IPS-18c (cell line): ENCODE measurements around the gene HS3ST4.

Experiments
- H3K4me3 ChIP-seq: 2 replicates; pipeline ENCODE4 v1.7.0; 2013; ENCODE audit warnings: low read depth, mild to moderate bottlenecking, low read length, moderate library complexity; ENCODE audit not compliant: insufficient read depth
- H3K9me3 ChIP-seq: one replicate; pipeline ENCODE4 v1.6.1; 2013; ENCODE audit warnings: mild to moderate bottlenecking, low read length, moderate library complexity; ENCODE audit not compliant: control insufficient read depth, insufficient read depth

The HS3ST4 gene

DNA sequence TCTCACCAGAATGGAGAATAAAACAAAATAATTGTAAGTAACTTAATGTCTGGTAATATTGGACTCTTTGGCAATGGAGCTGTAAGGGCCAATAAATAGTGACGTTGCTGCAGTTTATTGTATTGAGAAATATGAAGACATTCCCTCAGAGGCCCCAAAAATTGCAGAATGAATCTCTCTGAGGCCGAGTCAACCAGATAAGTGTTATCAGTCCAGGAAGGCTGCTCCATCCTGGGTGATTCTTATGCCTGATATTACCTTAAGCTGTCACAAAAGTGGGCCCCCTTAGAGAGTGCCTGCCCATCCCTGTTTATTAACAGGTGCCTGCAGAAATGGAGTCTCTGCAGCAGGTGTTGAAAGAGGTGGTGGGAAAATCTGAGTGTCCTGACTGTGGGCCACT, 219.2 kb downstream of the HS3ST4 start:
- no peaks in the 10 kb centered on the region for H3K9me3 ChIP-seq
- no peak overlapping the region for H3K4me3 ChIP-seq

DNA sequence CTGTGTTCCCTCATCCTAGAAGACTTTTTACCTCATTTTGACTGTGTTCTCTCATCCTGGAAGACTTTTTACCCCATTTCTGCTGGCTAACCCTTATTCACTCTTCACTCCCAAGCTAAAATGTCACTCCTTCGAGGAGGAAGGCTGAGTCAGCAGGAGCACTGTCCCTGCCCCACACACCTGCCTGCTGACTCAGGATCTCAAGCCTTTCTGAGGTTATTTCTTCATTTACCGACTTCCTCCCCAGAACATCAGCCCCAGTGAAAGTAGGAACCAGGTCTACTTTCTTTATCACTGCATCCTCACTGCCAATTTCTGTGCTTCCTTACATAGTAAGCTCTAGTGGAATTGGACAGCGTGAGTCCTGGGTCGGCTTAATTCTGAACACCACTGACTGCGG, 220.6 kb downstream of the HS3ST4 start:
- H3K9me3 ChIP-seq, result no peaks in the 10 kb centered on the region
- no peak overlapping the region for H3K4me3 ChIP-seq

DNA sequence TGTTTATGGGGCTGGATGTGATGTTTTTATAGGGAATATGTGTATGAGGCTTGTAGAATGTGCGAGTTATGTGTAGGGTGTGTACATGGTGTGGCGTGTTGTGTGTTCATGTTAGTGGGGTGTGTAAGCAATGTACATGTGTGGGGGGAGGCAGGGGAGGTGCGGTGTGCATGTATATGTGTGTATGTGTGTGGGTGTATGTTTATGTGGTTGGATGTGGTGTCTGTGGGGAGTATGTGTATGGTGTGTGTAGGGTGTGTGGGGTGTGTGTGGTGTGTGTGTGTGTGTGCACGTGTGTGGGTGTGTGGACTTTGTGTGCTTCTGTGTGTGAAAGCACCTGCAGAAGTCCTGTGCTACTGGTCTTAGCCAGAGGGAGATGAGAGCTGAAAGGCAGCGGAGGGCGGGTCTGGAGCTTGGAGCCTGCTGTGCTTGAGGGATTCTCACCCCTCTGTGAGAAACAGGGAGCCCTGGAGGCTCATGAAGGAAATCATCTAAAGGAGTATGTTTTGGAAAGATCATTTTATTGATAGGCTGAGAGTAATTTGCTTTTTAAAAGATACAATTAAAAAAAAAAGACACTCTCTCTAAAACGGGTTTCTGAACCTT, 222.7 kb downstream of the HS3ST4 start:
- Histone ChIP-seq H3K9me3 (no peaks in the 10 kb centered on the region), H3K4me3 (no peak overlapping the region)

DNA sequence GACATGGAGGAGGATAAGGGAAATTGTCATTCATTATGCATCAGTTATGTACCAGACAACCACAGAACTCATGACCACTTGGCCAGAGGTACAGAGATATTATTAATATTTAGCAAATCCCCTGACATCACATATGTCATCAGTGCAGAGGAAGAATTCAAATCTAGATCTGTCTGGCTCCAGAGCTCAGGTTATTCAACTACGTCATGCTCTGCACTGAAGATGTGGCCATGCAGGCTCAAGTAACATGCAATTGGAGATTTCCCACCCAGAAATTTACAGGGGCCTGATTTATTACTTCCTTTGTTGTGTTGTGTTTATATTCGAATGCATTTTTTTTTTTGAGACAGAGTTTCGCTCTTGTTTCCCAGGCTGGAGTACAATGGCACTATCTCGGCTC, 224.3 kb downstream of the HS3ST4 start:
- no peaks in the 10 kb centered on the region for H3K9me3 ChIP-seq

DNA sequence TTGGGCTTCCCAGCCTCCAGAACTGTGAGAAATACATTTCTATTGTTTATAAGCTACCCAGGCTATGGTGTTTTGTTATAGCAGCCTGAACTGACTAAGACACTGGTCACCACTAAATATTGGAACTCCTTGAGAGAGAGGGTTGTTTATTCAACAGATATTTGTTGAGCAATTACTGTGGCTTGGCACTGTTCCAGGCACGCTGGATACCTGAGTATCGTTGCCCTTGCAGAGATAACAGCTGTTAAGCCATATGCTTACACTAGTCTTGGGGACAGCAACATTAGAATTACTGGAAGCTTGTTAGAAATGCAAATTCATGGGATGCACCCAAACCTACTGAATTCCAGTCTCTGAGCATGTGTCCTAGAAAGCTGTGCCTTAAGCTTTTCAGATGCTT, 230.7 kb downstream of the HS3ST4 start:
- Histone ChIP-seq H3K4me3 (no peak overlapping the region), H3K9me3 (no peaks in the 10 kb centered on the region)

More for the DNA sequence above, 224.3 kb downstream of the HS3ST4 start:
- H3K4me3 ChIP-seq, result no peak overlapping the region

DNA sequence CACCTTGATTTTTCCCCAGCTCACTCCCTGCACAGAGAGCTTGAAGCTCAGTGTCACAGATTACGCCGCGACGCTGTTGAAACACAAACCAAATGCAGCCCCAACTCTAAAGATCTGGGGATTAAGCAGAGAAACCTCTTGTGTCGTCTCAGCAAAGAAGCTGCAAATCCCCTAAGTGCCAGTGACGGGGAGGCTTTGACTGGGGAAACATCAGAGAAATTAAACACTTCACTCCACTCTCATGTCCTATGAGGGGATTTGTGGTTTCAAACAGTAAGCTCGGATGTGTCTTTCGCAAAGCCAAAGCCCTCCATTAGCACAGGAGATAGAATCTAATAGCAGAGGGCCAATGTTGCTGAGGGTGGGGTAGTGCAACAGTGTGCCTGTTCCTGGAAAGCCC, 233.7 kb downstream of the HS3ST4 start:
- H3K4me3 ChIP-seq, result no peak overlapping the region
- H3K9me3 ChIP-seq, result no peaks in the 10 kb centered on the region

DNA sequence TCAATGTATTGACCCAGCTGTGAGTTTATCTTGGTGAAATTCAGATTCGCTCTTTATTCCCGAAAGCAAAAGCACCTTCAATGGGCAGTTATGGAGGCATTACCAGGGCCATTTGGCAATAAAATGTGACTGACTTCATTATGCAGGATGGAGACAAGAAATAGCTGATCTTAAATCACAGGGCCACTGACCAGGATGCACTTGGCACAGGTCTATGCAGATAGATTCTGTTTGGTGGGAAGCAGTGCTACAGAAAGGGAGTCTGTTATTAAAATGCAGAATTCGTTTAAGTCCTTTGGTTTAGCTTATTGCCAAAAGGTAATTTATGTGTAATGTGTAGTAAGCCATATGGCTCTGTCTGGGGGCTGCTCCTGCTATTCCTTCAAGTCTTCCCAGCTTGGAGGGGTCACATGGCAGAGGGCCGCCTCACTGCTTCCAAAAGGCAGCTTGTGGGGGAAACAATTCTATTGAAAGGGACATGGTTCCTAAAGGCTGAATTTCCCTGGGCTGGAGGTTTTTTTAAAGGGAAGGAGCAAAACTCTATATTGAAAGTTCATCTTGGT, 239.8 kb downstream of the HS3ST4 start:
- no peaks in the 10 kb centered on the region for H3K9me3 ChIP-seq
- H3K4me3 ChIP-seq, result no peak overlapping the region

DNA sequence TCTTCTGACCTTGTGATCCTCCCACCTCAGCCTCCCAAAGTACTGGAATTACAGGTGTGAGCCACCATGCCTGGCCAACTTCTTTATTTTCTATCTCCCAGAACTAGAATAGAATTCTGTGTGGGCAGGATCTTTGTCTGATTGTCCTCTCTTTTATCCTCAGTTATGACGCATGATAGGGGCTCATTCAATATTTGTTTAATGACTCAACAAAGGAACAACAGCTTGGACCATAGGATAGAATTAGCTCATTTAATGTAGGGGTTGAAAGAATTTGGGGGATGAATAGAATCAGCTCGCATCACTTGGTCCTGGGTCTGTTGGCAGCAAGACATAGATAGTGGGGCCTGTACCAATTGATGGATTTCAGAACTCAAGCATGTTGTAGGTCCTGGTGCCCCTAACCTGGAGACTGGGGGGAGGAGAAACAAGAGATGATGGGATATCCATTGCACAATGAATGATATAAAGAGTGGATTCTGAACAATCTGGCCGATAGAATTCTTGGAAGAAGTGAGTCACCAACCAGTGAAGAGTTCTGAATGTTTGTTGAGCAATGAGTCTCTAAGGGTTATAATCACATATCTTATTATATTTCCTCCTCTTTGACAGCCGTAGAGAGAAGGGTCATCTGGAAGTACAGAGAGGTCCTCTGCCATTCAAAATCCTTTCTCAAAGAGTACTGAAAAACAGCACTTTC, 250.2 kb downstream of the HS3ST4 start:
- Histone ChIP-seq H3K4me3 (no peak overlapping the region), H3K9me3 (no peaks in the 10 kb centered on the region)

DNA sequence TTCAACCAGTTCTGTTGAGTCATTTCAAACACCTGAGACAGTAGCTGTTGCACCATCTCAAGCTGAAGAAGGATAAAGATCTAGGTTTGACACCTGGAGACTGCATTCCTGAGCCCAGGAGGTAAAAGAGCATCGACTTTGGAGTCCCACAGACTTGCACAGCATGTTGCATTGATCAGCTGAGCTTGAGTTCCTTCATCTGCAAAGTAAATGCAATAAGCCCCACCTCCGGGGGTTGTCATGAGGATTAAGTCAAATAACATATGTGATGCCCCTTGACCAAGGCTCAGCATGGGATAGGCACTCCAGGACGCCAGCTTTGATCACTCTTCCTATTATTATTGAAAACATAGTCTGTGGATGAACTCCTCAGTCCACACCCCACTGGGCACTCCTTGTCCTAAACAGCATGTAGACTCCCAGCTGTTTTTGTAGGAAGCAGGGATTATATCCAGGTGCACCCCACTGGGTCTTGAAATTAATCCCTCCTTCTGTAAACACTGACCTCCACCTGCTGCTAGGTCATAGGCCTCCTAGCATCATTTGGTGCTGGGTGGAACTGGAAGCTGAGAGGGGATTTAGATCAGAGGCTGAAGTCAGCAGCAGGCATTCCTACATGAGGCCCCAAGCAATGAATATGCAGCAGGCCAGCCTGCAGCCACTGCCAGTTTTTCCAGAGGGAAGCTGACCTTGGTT, 259.0 kb downstream of the HS3ST4 start:
- Histone ChIP-seq H3K9me3 (no peaks in the 10 kb centered on the region), H3K4me3 (no peak overlapping the region)

DNA sequence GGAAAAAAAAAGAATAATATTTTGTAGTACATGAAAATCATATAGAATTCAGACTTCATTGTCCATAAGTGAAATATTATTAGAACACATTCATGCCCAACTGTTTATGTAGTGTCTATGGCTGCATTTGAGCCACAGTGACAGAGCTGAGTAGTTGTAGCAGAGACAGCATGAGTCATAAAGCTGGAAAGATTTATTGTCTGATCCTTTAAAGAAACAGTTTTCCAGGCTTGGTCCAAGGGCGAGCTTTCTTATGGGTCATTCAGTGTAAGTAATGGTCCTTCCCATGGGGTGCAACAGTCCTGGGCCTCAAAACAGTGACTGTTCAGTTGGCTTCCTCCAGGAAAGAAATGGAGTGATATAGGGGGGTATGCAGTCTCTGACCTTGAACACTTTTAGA, 260.2 kb downstream of the HS3ST4 start:
- Histone ChIP-seq H3K4me3 (no peak overlapping the region), H3K9me3 (no peaks in the 10 kb centered on the region)

DNA sequence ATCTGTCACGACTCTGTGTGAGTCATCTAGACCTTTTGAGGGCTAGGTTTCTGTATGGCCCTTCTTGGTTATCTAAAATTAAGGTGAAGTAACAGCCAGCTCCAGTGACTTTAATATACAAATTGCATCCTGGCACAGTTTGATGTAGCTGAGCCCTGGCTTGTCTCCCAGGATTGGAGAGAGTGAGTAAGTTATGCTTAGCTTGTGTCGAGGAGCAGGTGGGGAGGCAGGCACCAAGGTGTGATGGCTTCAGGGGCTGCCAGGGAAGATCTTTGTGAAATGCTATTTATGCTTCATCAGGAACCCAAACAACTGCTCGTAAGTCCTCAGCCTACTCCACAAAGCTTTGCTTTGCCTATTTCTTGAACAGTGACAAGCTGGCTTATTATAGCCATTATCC, 261.2 kb downstream of the HS3ST4 start:
- H3K9me3 ChIP-seq, result no peaks in the 10 kb centered on the region
- H3K4me3 ChIP-seq, result no peak overlapping the region

DNA sequence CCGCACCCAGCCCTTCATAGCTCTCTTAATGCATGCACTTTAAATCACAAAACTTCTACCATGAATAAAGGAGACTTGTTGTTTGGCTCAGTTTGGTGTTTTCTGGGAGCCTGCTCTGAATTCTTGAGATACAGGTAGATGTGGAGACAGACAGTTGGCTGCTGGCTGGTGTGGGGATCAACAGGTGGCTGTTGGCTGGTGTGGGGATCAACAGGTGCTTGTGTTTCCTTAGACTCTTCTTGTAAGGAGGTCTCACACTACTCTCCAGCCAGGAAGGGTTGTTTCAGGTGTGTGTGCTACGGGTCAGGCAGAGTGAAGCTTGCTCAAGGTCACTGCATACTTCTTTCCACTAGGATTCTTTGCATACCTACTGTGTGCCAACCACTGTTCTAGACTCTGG, 265.9 kb downstream of the HS3ST4 start:
- Histone ChIP-seq H3K9me3 (no peaks in the 10 kb centered on the region), H3K4me3 (no peak overlapping the region)

DNA sequence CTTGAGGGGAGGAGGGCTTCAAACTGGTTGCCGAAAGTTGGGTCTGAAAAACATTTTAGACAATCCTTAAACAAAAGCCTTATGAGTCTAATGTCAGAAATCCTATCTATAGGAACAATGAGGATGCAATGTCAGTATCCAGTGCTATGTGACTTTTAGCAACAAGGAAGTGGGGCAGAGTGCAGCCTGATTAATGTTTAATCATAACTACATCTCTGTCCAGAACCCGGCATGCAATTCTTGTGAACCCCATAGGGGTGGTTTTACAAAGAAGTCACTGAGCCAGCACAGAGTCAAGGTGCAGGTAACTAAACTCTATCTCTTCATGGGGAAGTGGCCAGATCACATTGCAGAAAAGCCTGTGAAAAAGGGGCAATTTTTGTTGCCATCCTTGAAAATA, 267.5 kb downstream of the HS3ST4 start:
- Histone ChIP-seq H3K9me3 (no peaks in the 10 kb centered on the region), H3K4me3 (no peak overlapping the region)

DNA sequence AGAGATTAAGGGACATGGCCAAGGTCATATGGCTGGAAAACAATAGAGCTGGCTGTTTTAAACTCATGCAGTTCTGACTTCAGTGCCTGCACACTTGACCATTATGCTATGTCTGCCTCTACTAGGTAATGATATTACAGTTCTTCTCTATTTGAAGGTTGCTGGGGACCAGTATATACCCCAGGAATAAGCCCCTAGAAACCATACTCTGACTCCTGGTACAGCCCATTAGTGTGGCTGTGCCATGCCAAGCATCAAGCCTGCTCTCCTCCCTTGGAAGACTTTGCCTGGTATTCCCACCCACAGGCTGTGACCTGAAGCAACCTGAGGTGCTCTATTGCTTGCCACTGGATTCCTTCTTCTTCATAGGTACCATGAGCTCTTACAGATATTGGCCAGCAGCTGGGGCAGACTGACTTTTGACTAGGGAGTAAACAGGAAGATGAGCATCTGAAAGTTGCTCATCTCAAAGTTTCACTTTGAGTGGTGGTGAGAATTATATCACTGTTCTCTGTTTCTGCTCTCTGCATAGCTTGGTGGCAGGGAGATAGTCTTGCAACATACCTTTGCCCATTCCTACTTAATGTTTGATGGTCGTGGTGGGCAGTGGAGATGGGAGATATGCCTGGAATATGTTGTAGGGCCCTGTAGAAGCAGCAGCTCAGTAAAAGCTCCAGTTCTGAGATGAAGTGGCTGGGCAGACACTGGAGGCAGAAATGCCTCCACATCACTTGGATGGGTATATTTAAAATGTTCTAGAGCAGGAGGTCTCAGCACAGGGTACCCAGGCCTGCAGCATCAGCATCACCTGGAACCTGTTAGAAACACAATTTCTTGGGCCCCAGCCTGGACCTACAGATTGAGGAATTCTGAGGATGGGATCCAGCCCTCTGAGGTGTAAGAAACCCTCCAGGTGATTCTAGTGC, 274.7 kb downstream of the HS3ST4 start:
- Histone ChIP-seq H3K9me3 (no peaks in the 10 kb centered on the region), H3K4me3 (no peak overlapping the region)

DNA sequence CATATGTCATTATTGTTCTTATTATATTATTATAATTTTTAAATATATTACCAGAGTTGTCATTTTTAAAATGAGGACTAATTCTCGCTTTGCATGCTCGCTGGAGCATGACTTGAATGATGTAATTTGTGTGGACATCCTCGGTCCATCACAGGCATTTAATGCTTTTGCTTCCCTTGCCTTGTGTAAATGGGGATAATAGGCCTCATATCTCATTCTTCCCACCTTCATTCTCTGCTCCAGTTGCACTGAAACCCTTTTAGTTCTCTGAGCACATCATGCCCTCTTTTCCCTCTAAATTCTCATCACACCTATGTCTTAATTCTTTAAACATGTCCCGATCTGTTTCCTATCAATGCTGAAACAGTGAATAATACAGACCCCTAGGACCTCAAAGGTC, 285.4 kb downstream of the HS3ST4 start:
- Histone ChIP-seq H3K4me3 (no peak overlapping the region), H3K9me3 (no peaks in the 10 kb centered on the region)

DNA sequence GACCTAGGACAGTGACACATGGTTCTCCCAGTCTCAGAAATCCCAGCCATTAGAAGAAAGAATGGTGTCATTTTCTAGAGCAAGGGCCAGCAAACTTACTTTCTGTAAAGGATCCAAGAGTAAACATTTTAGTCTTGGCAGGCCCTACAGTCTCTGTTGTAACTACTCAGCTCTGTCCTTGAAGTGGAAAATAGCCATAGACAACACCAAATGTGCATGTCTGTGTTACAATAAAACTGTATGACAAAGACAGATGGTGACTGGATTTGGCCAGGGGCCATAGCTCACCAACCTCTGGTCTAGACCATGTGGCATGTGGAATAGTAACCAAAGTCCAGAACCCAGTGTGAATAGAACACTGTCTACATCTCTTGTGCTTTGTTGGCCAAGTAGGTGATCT, 286.5 kb downstream of the HS3ST4 start:
- Histone ChIP-seq H3K9me3 (no peaks in the 10 kb centered on the region), H3K4me3 (no peak overlapping the region)

DNA sequence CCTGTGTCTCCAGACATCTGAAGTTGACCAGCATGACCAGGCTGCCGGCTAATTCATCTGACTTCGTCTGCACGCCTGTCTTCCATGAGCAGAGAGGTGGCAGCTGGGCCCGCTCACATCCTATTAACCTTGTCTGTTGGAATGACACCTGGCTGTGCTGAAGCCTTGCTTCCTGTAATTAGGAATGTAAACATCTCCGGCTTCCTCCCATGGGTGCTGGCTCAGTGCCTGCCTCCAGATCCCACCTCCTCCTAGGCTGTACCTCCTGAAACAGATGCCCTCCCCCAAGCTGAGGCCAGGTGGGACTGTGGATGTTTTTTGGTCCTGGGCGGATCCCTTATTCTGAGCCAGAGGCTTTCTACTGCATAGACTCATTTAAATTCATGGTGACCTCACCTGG, 296.3 kb downstream of the HS3ST4 start:
- Histone ChIP-seq H3K9me3 (no peaks in the 10 kb centered on the region), H3K4me3 (no peak overlapping the region)
